Fibroblast of the aortic adventitia (primary cell): ENCODE measurements around the gene PTDSS2. TPM values are rescaled to one million over a fixed set of nuclear protein-coding genes. Genes with fewer than 3 reads are reported as not detected.

ENCODE experiments used
- DNase-seq: peaks from one replicate; pipeline ENCODE4 v3.0.0-alpha.2; 2010; ENCODE audit warnings: low read depth
- H3K4me3 ChIP-seq: 2 replicates; pipeline ENCODE4 v1.5.1; 2011; ENCODE audit warnings: low read depth, mild to moderate bottlenecking, control low read depth, low read length, moderate library complexity
- CTCF ChIP-seq: IDR thresholded peaks from 2 replicates; pipeline ENCODE4 v1.5.1; 2011; ENCODE audit warnings: mild to moderate bottlenecking, low read length, control low read depth, inconsistent platforms; ENCODE audit not compliant: insufficient read depth
- total RNA-seq: library from RNA; depleted of rRNA; stranded (reverse); fragments of >200 nt; gene quantifications from 2 replicates; pipeline ENCODE4 v1.2.3, GENCODE V29; 2012; ENCODE audit warnings: low replicate concordance

PTDSS2 gene
- total RNA-seq, 1 donor: 28.7 TPM

GRCh38 chr11:441043-441417 is 9.0 kb upstream of the PTDSS2 start:
- no peak for TF ChIP-seq CTCF
- no peak for DNase-seq

GRCh38 chr11:441418-442274 is 8.4 kb upstream of the PTDSS2 start, which contains the start of gene ANO9:
Gene ANO9 (minus strand): TSS chr11:442011. CDS start chr11:441926, 85 bp downstream.
- no peak for TF ChIP-seq CTCF
- DNase-seq: no peak
- H3K4me3 ChIP-seq: no peak within 1 kb of the TSS

More at GRCh38 chr11:441043-441417, 9.0 kb upstream of the PTDSS2 start:
- H3K4me3 ChIP-seq: no peak overlapping the region

GRCh38 chr11:442611-443081 is 7.4 kb upstream of the PTDSS2 start:
- DNase-seq: no peak
- H3K4me3 ChIP-seq: no peak overlapping the region
- no peak for TF ChIP-seq CTCF

- no peak overlapping the region for H3K4me3 ChIP-seq
- no peak for TF ChIP-seq CTCF
- DNase-seq: no peak
These were observed 6.4 kb upstream of the PTDSS2 start for GRCh38 chr11:443542-444199.

GRCh38 chr11:444396-445144 is 5.5 kb upstream of the PTDSS2 start:
- no peak overlapping the region for H3K4me3 ChIP-seq
- no peak for TF ChIP-seq CTCF
- peak; percentile 58 for DNase-seq

- TF ChIP-seq CTCF: no peak
- DNase-seq: no peak
- H3K4me3 ChIP-seq: no peak overlapping the region
These were observed 4.1 kb upstream of the PTDSS2 start for GRCh38 chr11:445765-446588.
